Measurements from ENCODE around the gene SH2D3A.
"Not testable (repeated sequence)": the region's sequence is repeated elsewhere in the genome, so short reads cannot be mapped to it uniquely, and the experiment has no call there.

SH2D3A gene

GRCh38 chr19:6790194-6791128 lies 23.2 kb upstream of the SH2D3A start:
- DNase-seq (ENCODE audit: low read depth): no peak

DNA sequence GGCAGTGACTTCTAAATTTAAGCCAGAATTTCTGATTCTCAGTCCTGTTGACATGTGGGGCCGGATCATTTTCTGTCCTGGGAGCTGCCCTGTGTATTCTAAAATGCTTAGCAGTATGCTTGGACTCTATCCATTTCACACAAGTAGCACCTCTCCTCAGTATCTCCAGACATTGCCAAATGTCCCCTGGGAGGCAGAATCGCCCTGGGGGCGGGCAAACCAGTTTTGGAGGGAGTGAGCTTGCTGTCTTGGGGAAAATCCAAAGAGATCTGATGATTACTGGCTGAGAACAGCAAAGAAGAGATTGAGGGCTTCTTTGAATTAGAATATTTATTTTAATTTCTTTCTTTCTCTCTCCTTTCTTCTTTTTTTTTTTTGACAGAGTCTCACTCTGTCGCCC lies 21.7 kb upstream of the SH2D3A start:
- no peak for DNase-seq (ENCODE audit: low read depth)

GRCh38 chr19:6787393-6787792 lies 20.2 kb upstream of the SH2D3A start:
- no peak for DNase-seq (ENCODE audit: low read depth)

DNA sequence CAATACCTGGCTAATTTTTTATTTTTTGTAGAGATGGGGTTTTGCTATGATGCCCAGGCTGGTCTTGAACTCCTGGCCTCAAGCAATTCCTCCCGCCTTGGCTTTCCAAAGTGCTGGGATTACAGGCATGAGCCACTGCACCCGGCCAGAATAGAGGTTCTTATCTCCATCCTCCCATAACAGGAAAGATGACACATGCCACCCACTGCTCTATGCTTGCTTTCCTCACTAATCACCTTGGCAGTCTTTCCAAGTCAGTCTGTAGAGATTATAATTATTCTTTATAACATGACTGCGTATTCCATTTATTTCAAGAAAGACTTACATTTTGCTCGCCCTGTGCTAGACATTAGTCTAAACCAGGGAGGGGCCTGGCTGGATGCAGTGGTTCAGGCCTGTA lies 12.0 kb upstream of the SH2D3A start:
- DNase-seq (ENCODE audit: low read depth): no peak

DNA sequence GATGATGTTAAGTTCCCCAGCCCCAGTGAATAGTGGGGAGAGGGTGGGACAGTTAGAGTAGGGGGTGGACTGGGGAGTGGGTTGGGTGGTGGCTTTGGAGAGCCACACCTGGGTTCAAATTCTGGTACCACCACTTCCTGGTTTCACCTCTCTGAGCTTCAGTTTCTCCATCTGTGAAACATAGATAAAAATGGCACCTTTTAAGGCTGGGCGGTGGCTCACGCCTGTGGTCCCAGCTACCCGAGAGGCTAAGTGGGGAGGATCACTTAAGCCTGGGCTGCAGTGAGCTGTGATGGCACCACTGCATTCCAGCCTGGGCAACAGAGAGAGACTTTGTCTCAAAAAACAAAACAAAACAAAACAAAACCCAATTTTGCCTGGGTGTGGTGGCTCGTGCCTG lies 11.2 kb upstream of the SH2D3A start:
- no peak for DNase-seq (ENCODE audit: low read depth)

GRCh38 chr19:6777434-6777833 lies 10.2 kb upstream of the SH2D3A start:
- DNase-seq (ENCODE audit: low read depth): no peak

DNA sequence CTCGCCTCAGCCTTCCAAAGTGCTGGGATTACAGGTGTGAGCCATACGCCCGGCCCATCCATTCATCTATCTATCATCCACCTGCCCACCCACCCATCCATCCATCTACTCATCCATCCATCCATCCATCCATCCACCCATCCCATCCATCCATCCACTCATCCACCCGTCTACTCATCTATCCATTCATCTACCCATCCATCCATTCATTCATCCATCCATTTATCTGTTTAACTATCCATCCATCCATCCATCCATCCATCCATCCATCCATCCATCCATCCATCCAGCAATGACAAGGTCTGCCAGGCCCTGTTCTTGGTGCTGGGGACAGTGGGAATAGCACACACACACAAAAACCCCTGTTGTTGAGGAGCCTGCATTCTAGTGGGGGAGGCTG lies 9.8 kb upstream of the SH2D3A start:
- DNase-seq (ENCODE audit: low read depth): no peak

- DNase-seq (ENCODE audit: low read depth): not testable (repeated sequence)
Observed at GRCh38 chr19:6776045-6776444, 8.8 kb upstream of the SH2D3A start.

DNA sequence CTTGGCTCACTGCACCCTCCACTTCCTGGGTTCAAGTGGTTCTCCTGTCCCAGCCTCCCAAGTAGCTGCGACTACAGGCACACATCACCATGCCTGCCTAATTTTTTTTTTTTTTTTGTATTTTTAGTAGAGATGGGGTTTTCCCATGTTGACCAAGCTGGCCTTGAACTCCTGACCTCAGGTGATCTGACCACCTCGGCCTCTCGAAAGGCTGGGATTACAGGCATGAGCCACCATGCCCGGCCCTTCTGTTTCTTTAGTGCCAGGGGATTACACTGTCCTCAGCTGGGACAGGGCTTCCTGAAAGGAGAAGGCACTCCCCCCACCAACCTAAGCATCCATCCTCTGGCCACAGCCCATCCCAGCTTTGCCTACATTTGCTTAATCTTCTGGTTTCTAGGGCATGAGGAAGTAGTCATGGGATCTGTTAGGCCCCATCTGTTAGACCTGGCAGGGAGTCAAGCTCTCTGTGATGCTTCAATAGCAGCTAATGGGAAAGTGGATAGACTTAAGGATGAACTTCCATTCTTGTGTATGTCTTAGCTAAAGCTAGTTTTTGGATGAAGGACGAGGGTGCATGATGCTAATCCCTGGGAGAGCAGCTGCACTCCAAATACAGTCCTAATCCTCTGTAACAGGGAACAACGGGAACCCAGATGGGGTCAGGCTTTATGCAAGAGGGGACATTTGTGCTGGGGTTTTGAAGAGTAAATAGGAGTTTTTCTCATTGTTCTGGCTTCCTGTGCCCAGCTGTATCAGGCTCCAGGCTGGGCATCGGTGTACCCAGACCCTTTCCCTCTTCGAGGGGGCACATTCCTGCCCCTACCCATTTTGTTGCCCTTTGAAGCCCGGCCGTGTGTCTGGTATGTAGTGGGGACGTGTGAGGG lies 7.8 kb upstream of the SH2D3A start:
- DNase-seq (ENCODE audit: low read depth): no peak

DNA sequence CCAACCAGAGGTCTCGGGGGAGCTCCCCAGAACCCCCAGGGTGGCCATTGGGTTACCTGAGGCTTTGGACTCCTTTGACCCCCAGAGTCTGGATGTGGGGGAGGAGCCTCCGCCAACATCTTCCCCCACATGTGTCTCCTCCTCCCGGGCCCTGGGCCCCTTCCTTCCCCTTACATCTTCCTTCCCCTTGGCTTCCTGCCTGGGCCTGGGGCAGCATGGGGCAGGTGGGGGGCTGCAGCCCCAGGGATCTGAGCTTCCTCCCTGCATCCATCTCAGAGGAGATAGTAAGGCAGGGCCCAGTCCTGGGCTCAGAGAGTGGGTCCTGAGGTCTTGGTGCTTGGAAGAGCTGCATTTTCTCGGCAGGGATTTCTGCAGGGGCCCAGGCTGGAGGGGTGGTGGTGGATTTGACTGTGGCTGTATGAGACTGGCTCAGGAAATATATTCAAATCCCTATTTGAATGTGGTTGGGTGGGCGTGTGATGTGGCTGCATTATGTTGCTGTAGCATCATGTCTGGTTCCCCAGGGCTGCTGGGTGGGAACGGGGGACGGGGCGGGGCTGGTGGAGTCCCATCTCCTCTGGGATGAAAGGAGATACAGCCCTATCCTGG lies 6.2 kb upstream of the SH2D3A start:
- peak; percentile 37 for DNase-seq (ENCODE audit: low read depth)

GRCh38 chr19:6772866-6773322 lies 5.7 kb upstream of the SH2D3A start:
- DNase-seq (ENCODE audit: low read depth): no peak

DNA sequence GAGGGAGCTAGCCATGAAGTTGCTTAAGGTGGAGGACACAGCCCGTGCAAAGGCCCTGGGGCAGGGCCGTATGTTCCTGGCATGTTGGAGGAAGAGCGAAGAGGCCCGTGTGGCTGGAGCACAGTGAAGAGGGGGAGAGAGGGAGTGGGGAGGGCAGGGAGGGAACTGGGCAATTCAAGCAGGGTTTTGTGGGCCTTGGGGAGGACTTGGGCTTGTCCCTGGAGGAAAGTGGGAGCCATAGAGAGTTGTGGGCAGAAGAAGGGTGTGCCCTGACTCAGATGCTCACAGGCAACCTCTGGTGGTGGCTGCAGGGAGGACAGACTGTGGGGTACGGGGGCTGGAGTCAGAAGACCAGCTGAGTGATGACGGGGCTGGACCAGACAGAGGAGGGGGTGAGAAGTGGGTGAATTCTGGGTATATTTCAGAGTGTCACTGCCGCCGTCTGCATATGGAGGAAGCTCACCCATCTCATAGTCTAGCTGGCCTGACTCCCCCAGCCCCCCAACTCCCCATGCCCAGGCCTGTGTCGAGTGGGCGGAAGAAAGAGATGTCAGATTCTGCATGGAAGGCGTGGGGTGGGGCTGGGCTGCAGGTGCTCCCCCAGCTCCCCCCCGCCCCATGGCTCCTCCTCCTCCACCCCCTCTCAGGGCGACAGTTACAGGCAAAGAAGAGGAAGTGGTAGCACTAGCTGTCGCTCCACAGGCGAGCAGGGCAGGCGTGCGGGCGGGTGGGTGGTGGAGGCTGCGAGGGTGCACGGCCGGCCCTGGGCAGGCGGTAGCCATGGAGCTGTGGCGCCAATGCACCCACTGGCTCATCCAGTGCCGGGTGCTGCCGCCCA lies 5.0 kb upstream of the SH2D3A start, which contains the start of gene VAV1:
VAV1 (plus strand) TSS at position 681 of the 838 bp plus-strand sequence; CDS start at position 781, 100 bp downstream.
- peak; percentile 81 for DNase-seq (ENCODE audit: low read depth)

GRCh38 chr19:6771648-6772027 lies 4.4 kb upstream of the SH2D3A start:
- DNase-seq (ENCODE audit: low read depth): not testable (repeated sequence)

- DNase-seq (ENCODE audit: low read depth): no peak
Observed at GRCh38 chr19:6769006-6769619, 1.9 kb upstream of the SH2D3A start.

DNA sequence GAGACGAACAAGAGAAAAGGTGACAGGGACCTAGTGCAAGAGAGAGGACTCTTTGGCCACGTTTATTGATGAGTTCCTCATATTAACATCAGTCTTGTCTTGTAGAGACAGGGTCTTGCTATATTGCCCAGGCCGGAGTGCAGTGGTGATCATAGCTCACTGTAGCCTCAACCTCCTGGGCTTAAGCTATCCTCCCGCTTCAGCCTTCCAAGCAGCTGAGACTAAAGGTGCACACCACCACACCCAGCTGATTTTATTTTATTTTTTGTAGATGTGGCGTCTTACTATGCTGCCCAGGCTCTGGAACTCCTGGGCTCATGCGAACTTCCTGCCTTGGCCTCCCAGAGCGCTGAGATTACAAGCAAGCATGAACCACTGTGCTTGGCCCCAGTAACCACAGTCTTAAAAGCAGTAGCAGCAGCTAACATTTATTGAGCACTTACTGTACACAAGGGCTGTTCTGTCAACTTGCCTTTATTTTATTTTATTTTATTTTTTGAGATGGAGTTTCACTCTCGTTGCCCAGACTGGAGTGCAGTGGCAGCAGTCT lies 1.1 kb upstream of the SH2D3A start:
- no peak for DNase-seq (ENCODE audit: low read depth)

DNA sequence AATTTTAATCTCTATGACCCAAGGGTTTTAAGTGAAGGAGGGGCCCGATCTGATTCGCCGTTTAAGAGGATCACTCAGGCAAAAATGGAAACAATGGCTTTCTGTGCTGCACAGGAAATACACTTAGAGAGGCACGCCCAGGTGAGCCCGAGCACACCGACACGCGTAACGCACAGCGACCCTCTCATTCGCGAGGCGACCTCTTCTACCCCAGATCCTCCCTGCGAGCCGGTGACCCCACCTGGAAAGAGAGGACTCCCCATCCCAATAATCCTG lies 216 bp downstream of the SH2D3A start:
- no peak for DNase-seq (ENCODE audit: low read depth)

DNA sequence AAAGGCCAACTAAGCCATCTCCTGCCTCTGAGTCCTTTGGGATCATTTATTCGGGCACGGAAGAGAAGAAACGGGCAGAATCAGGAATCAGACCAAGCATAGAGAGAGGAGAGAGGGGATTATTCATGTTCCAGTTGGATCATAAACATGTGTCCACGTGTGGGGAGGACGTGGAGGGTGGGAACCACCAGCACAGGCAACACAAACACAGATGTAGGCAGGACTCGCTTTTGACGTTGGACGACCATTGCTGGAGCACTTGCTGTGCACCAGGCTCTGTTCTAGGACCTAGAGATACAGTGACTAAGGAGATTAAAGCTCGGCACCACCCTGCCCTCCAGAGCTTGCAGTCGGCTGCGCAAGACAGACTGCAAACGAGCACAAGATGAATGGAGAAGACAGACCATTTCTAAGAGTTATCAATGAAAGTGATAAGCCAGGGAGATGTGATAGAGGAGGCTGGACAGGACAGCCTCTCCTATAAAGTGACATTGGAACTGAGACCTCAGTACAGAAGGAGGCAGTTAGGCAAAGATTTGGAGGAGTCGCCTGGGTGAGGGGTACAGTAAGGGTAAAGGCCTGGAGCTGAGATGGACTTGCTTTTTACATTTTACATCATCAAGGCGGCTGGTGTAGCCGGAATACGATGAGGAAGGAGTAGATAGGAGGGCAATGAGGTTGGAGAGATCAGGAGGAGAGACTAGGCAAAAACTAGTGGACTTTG lies 716 bp downstream of the SH2D3A start:
- DNase-seq (ENCODE audit: low read depth): no peak

DNA sequence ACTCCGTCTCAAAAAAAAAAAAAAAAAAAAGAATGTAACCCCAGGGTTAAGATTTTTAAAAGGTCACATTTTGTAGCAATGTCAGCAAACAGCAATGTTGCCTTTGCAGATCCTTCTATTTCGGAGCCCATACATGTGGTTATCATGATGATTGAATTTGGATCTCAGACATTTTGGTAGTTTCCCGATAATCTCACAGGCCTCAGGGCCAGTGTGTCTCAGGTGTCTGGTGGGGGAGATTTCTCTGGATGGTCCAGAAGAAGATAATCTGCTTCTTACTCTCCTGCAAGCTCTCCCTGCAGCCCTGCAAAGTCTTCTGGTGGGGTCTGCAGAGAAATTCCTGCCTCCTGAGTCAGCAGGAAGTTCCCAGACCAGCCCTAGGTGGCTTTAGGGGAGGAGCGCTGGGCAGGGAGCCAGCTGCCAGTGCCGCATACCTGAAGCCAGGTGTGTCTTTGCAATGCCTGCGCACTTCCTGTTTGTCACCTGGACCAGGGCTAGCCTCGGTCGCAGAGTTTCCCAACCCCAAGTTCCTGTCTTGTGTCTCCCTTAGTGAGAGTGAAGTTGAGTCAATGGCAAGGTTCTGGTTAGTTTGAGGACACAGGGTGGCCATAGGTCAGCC lies 1.4 kb downstream of the SH2D3A start:
- no peak for DNase-seq (ENCODE audit: low read depth)

DNA sequence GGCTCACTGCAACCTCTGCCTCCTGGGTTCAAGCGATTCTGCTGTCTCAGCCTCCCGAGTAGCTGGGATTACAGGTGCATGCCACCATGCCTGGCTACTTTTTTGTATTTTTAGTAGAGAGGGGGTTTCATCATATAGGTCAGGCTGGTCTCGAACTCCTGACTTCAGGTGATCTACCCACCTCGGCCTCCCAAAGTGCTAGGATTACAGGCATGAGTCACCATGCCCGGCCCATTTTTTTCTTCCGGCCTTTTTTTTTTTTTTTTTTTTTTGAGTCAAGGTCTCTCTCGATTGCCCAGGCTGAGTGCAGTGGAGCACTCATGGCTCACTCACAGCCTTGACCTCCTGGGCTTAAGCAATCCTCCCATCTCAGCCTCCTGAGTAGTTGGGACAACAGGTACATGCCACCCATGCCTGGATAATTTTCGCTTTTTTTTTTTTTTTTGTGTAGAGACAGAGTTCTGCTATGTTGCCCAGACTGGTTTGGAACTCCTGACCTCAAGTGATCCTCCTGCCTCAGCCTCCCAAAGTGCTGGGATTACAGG lies 4.9 kb downstream of the SH2D3A start:
- DNase-seq (ENCODE audit: low read depth): not testable (repeated sequence)
